GM21367 (cell line): ENCODE results near the gene TSPAN9.

Experiments
- ATAC-seq: cut with Tn5 transposase; IDR thresholded peaks from one replicate; pipeline ENCODE4 v1.9.1; 2021; ENCODE audit not compliant: unreplicated experiment

The TSPAN9 gene

GRCh38 chr12:3265406-3265805 lies 188.2 kb downstream of the TSPAN9 start:
- no peak for ATAC-seq

GRCh38 chr12:3266638-3267037 lies 189.5 kb downstream of the TSPAN9 start:
- ATAC-seq, result no peak

- no peak for ATAC-seq
These were observed 190.5 kb downstream of the TSPAN9 start for GRCh38 chr12:3267690-3268089.

DNA sequence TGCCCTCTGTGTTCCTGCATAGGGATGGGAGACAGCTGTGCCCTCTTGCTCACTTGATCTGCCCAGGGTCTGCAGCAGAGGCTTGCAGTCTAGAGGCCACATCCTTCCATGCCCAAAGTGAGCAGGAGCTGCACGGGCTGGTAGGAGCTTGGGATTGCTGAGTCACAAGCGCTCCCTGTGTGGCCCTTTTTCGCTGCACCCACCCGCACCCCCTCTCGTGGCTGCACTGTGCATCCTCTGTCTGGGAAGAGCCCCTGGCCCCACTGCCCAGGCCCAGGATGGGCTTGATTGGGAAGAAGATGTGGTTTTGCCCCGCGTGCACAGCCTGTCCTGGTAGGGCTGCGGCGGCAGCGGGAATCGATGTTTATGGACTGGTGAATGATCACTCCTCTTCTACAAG lies 192.4 kb downstream of the TSPAN9 start:
- ATAC-seq, result no peak

- no peak for ATAC-seq
These were observed 194.0 kb downstream of the TSPAN9 start for GRCh38 chr12:3271146-3271545.

DNA sequence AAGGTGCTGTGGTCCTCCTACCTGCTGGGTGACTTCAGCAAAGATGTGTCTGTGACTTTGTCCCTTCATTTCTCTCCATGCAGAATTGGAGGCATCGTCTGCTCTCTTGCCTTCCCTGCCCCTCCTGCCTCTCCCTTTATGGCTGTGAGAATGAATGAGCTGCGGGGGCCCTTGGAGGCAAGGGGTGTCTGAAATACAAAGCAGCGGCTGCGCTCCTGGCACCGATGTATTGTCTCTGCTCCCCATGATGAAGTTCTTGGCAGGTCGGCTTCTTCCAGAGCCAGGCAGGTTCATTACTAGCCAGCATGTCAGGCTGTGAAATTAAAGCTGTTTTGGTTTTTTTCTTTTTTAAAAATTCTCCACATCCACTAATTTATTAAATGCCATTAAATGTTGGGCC lies 194.5 kb downstream of the TSPAN9 start:
- ATAC-seq, result no peak

- ATAC-seq, result no peak
These were observed 195.8 kb downstream of the TSPAN9 start for GRCh38 chr12:3272958-3273357.

DNA sequence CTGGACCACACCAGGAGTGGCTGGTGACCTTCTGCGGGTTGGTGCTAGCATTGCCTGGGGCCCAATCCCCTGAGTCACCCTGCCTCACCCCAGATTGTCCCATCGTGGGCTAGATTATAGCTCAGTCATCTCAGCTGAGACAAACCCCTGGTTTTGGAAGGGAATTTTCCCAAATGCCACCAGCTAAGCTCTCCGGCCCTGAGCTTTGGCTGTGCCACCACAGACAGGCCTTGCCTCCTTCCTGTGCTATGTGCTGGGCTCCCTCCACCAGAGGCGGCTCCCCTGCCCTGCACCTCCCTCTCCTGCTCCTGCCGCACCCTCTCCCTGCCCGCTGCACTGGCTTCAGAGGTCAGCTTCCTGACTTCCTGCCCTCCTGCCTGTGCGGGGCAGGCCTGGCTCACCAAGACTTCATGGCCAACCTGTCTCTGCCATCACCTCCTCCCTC lies 196.3 kb downstream of the TSPAN9 start:
- no peak for ATAC-seq

- ATAC-seq, result no peak
These were observed 197.5 kb downstream of the TSPAN9 start for GRCh38 chr12:3274664-3275063.

DNA sequence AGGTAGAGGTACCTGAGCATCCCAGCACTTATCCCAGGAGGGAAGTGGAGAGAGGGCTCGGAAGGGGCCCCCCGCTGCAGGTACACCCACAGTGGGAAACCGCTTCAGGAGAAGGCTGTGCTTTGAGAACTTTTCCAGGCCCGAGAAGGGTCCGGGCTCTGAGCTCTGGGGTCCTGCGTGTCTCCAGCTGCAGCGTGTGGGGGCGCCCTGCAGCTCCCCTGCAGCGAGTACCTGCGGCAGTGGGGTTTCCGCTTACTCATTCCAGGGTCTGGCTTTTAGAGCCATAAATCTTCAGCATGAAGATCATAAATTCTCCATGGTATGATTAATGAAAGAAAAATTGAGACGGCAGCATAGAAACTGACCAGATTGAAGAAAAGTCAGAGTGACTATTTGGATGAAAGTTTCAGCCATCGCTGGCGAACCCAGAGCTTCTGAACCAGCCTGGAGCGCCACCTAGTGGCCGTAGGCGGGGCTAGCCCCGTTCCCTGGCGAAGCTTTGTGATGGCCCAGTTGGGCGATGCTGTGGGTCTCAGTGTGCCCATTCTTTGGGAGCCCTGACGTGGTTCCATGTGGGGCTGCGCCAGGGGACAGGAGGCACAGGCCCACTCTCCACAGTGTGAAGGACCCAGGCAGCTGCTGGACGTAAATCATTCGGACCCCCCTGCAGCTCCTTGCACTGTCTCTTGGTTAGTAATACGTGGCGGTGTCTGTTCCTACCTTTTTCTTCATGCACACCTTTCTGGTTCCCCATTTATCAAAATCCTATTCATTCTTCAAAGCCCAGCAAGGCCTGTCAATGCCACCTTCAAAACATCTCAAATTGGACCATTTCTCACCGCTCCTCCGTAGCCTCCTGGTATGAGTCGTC lies 198.2 kb downstream of the TSPAN9 start:
- ATAC-seq, result no peak

GRCh38 chr12:3276226-3276625 lies 199.0 kb downstream of the TSPAN9 start:
- ATAC-seq, result no peak

DNA sequence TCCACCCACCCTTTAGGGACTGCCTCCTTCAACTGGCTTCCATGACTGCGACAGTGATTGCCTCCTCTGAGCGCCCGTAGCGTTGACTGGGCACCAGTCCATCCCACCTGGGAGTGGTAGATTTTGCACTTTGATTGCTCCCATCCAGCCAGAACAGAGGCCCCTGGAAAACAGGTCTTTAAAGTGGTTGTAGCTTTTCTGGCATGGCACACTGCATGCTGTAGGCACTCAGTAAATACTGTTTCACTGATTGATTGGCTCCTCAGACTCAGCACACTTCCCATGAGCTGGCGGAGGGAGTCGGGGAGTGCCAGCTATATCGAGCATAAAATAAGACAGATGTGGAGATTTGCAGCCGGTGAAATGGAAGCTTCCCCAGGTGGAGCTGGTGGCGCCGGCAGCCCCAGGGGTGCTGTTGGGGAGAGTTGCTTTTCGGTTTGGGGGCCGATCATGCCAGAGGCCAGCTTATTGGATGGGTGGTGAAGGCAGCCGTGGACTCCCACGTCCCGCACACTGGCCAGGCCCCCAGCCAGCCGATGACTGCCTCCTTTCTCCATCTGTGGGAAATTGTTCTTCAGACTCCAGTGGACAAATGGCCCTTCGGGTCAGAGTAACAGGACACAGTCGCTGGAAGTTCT lies 200.2 kb downstream of the TSPAN9 start:
- no peak for ATAC-seq

GRCh38 chr12:3278681-3279414 lies 201.7 kb downstream of the TSPAN9 start:
- ATAC-seq, result no peak

DNA sequence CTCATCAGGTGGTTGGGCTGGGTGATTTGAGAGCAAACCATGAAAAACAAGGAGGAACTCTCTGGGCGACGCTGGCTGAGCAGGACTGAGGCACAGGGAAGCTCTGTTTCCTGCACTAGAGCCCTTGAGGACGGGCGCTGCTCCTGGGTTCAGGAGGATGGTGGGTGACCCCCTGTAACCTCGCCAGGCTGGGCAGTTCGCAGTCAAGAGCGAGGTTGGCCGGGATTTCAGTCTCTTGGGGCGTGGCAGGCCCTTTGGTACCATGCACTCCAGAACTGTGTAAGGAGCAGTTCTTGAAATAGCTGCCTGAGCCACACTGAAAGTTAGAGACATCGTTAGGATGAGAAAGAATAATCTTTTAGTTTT lies 202.2 kb downstream of the TSPAN9 start:
- ATAC-seq, result no peak

GRCh38 chr12:3279832-3280231 lies 202.7 kb downstream of the TSPAN9 start:
- no peak for ATAC-seq

DNA sequence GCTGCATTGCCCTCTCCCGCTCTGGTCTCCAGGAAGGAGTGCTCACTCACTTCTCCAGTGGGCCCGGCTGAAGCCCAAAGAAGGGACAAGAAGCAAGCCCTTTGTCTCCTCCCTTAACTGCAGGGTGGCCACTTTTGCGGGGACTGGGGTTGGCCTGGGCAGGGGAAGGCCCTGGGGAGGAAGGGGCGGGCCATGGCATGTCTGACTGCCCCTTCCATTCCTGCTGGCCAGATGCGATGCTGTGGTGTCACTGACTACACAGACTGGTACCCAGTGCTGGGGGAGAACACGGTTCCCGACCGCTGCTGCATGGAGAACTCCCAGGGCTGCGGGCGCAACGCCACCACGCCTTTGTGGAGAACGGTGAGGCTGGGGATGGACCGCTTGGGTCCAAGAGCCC lies 203.8 kb downstream of the TSPAN9 start:
- no peak for ATAC-seq

DNA sequence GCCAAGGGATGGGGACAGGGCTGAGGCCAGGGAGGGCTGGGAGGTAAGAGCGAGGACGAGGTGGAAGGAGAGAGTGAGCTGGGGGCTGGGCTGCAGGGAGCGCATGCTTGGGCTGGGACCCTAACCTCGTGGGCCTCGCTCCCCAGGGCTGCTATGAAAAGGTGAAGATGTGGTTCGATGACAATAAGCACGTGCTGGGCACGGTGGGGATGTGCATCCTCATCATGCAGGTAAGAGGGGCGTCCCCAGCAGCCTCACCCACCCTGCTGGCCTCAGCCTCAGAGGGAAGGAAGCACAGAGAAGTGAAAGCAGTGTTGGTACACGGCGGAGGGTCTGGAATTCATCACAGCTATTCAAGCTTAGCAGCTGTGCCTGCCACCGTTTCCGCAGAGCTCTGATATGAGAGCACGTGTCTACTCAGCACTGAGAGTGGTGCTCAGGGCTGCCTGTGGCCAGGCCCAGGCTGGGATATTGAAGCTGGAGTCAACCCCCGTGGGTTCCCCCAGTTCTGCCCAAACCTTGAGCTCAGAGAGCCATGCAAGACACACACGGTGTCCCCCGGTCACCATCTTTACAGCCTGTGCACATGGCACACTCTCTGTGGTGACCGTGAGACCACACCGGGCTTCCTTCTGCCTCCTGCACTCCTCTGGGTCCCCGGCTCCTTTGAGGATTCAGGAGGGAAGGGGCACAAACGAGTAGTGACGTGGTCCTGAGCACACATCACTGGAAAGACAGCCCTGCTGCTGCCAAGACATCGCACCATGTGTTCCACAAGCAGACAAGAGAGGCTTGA lies 204.6 kb downstream of the TSPAN9 start:
- no peak for ATAC-seq

- ATAC-seq, result no peak
These were observed 205.1 kb downstream of the TSPAN9 start for GRCh38 chr12:3282384-3282670.

- no peak for ATAC-seq
These were observed 206.0 kb downstream of the TSPAN9 start for GRCh38 chr12:3283137-3283680.

GRCh38 chr12:3284405-3284804 lies 207.2 kb downstream of the TSPAN9 start:
- no peak for ATAC-seq

DNA sequence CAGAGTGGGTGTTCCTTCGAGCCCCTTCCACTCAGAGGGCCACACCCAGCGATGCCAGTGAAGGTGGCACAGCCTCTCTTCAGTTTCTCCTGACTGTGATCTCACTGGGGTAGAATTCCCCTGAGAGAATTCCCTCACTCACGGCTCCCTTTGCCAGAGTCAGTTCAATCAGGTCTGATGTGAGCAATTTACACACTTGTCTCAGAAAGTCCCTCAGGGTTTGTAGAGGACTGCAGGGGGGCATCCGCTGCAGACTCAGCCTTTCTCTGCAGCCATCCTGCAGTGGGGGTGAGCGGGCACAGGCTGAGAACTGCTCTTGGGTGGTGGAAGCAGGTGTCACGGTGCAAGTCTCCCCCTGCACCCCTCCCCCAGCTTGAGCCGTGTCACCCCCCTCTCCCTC lies 208.4 kb downstream of the TSPAN9 start:
- no peak for ATAC-seq
